Measurements from ENCODE around the gene ANO3. TPM values are rescaled to one million over a fixed set of nuclear protein-coding genes. Genes with fewer than 3 reads are reported as not detected.

ANO3 gene
- total and polyA plus RNA-seq, 2 donors (not counting 1 experiment from before 2014, with no cell fraction given): not detected

- ChIA-PET POLR2A (no interaction called here), CTCF (no interaction called here)
- Histone ChIP-seq H3K4me3 (ENCODE audit: control extremely low read depth in 1 of 5, extremely low read depth in 1 of 5, insufficient read depth in 1 of 5, low read depth in 2 of 5, low read length in 4 of 5) (no peak overlapping the region), H3K36me3 (replicated peaks in 1 of 2; ENCODE audit: control extremely low read depth in 1 of 2, control insufficient read depth in 1 of 2, extremely low read depth in 1 of 2, insufficient read depth in 2 of 2, low read length in 1 of 2) (no peaks in the 10 kb centered on the region), H3K9ac (ENCODE audit: low read length) (no peak overlapping the region), H3K27me3 (replicated peaks in 1 of 4; ENCODE audit: control extremely low read depth in 1 of 4, control insufficient read depth in 3 of 4, insufficient read depth in 4 of 4, low read length in 3 of 4) (no peaks in the 10 kb centered on the region), H3K4me1 (ENCODE audit: control insufficient read depth in 2 of 2, insufficient read depth in 2 of 2, low read length in 2 of 2) (no peaks in the 10 kb centered on the region), H4K20me1 (ENCODE audit: control insufficient read depth, insufficient read depth, low read length, poor library complexity, severe bottlenecking) (no peaks in the 10 kb centered on the region), H3K79me2 (ENCODE audit: control insufficient read depth, insufficient read depth, low read length) (no peaks in the 10 kb centered on the region), H3K9me3 (ENCODE audit: control extremely low read depth in 1 of 3, control insufficient read depth in 2 of 3, insufficient read depth in 1 of 3, low read length in 2 of 3) (no peaks in the 10 kb centered on the region), H3K4me2 (replicated peaks; ENCODE audit: low read depth, low read length, poor library complexity, severe bottlenecking) (no peak overlapping the region), H3K27ac (ENCODE audit: low read length in 2 of 2) (no peak overlapping the region), H2AFZ (ENCODE audit: insufficient read depth, low read depth, low read length, poor library complexity, severe bottlenecking) (no peak overlapping the region)
- 50% methylated on average over 1 of the region's 2 CpGs for WGBS (ENCODE audit: insufficient coverage)
- H3K27me3 Mint-ChIP-seq: no peaks in the 10 kb centered on the region
- no peak overlapping the region for H3K27ac Mint-ChIP-seq
- no peak for TF ChIP-seq EZH2 (IDR thresholded peaks at IDR 0.05; ENCODE audit: borderline replicate concordance, insufficient read depth, low read depth, low read length, poor library complexity, severe bottlenecking)
- TF ChIP-seq, protein P1, sequence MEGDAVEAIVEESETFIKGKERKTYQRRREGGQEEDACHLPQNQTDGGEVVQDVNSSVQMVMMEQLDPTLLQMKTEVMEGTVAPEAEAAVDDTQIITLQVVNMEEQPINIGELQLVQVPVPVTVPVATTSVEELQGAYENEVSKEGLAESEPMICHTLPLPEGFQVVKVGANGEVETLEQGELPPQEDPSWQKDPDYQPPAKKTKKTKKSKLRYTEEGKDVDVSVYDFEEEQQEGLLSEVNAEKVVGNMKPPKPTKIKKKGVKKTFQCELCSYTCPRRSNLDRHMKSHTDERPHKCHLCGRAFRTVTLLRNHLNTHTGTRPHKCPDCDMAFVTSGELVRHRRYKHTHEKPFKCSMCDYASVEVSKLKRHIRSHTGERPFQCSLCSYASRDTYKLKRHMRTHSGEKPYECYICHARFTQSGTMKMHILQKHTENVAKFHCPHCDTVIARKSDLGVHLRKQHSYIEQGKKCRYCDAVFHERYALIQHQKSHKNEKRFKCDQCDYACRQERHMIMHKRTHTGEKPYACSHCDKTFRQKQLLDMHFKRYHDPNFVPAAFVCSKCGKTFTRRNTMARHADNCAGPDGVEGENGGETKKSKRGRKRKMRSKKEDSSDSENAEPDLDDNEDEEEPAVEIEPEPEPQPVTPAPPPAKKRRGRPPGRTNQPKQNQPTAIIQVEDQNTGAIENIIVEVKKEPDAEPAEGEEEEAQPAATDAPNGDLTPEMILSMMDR (IDR thresholded peaks at IDR 0.05): no peak
- ATAC-seq (ENCODE audit: low read depth): no peak
- intact Hi-C loops (cut with micrococcal nuclease): no loop called here
- H3K9me3 Mint-ChIP-seq (ENCODE audit: insufficient read depth): no peaks in the 10 kb centered on the region
- no peaks in the 10 kb centered on the region for H3K4me1 Mint-ChIP-seq
- no peak overlapping the region for H3K4me3 Mint-ChIP-seq
- DNase-seq: no peak
Measured at GRCh38 chr11:26573896-26574295, 242.0 kb downstream of the ANO3 start.

DNA sequence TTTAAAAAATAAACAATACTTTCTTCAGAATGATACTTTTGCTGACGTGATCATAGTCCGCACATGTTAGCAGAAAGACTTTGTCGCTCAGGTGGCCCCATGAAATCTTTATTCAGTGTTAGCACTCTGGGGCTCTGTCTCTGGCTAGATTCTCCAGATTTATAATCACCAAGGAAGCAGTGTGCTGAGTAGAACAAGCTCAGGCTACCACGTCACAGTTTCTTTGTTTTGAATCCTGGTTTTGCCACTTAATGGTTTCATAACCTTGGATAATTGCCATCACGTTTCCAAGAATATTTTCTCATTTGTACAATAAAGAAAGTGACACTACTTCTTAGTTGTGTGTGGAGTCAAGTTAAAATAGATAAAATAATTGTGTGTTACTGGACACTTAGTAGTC, 244.0 kb downstream of the ANO3 start:
- intact Hi-C loops (cut with micrococcal nuclease): no loop called here
- Histone ChIP-seq H3K36me3 (replicated peaks in 1 of 2; ENCODE audit: control extremely low read depth in 1 of 2, control insufficient read depth in 1 of 2, extremely low read depth in 1 of 2, insufficient read depth in 2 of 2, low read length in 1 of 2) (no peaks in the 10 kb centered on the region), H3K4me3 (ENCODE audit: control extremely low read depth in 1 of 5, extremely low read depth in 1 of 5, insufficient read depth in 1 of 5, low read depth in 2 of 5, low read length in 4 of 5) (no peak overlapping the region), H3K9ac (ENCODE audit: low read length) (no peak overlapping the region), H3K9me3 (ENCODE audit: control extremely low read depth in 1 of 3, control insufficient read depth in 2 of 3, insufficient read depth in 1 of 3, low read length in 2 of 3) (no peaks in the 10 kb centered on the region), H3K4me2 (replicated peaks; ENCODE audit: low read depth, low read length, poor library complexity, severe bottlenecking) (no peak overlapping the region), H2AFZ (ENCODE audit: insufficient read depth, low read depth, low read length, poor library complexity, severe bottlenecking) (no peak overlapping the region), H3K27ac (ENCODE audit: low read length in 2 of 2) (no peak overlapping the region), H3K27me3 (replicated peaks in 1 of 4; ENCODE audit: control extremely low read depth in 1 of 4, control insufficient read depth in 3 of 4, insufficient read depth in 4 of 4, low read length in 3 of 4) (no peaks in the 10 kb centered on the region), H3K79me2 (ENCODE audit: control insufficient read depth, insufficient read depth, low read length) (no peaks in the 10 kb centered on the region), H4K20me1 (ENCODE audit: control insufficient read depth, insufficient read depth, low read length, poor library complexity, severe bottlenecking) (no peaks in the 10 kb centered on the region), H3K4me1 (ENCODE audit: control insufficient read depth in 2 of 2, insufficient read depth in 2 of 2, low read length in 2 of 2) (no peaks in the 10 kb centered on the region)
- 95% methylated on average over 3 of the region's 5 CpGs for WGBS (ENCODE audit: insufficient coverage)
- DNase-seq (no peak), ATAC-seq (ENCODE audit: low read depth) (no peak)
- CTCF ChIA-PET: no interaction called here
- no peaks in the 10 kb centered on the region for H3K9me3 Mint-ChIP-seq (ENCODE audit: insufficient read depth)
- POLR2A ChIA-PET: no interaction called here
- no peak overlapping the region for H3K4me3 Mint-ChIP-seq
- no peaks in the 10 kb centered on the region for H3K4me1 Mint-ChIP-seq
- no peaks in the 10 kb centered on the region for H3K27me3 Mint-ChIP-seq
- TF ChIP-seq EZH2 (IDR thresholded peaks at IDR 0.05; ENCODE audit: borderline replicate concordance, insufficient read depth, low read depth, low read length, poor library complexity, severe bottlenecking): no peak
- TF ChIP-seq, protein P1 (IDR thresholded peaks at IDR 0.05): no peak
- H3K27ac Mint-ChIP-seq: no peak overlapping the region
